ENCODE data around the gene CLBA1. TPM values are rescaled to one million over a fixed set of nuclear protein-coding genes. Genes with fewer than 3 reads are reported as not detected.

CLBA1 gene
- total RNA-seq, 1 donor = 12.3 TPM

DNA sequence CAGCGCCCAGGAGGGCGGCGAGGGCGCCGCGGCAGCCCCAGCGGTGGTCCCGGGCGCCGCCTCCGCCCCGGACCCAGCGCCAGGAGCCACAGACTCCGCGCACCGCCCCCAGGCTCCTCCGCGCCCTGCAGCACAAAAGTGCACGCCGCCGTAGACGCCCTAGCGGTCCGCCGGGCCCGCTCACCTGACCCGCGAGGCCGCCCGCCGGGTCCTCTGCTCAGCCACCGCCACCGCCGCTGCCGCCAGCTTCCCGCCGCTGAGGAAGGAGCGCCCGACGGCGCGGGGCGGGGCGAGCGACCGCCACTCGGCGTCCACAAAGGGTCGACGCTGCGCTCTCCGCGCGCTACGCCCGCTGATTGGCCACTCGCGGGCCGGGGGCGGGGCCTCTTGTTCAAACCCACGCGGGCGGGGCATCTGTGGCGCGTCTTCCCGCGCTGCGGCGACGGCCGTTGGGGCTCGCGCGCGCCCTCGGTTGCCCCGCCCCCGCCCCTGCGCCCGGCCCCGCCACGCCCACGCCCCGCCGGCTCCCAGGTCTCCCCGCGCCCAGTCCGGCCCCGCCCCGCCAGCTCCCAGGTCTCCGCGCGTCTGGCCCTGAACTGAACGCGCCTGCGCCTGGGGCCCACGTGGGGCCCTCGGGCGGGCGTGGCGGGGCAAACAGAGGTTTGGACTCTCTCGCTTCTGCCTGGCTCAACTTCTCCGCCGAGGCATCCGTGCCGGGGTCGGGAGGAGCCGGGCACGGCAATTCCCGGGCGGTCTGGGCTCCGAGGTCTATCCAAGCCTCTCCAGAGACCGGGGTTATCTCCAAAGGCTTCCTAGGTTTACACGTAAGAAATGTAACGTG lies 35.4 kb downstream of the CLBA1 start, which contains the start of gene CDCA4:
TSS of gene CDCA4 (minus strand) at position 269 of the 841 bp plus-strand sequence. CDS start 9,154 bp downstream, outside the sequence.
- H3K79me2 ChIP-seq (ENCODE audit: insufficient read depth, low read length) = peaks cover 59% of the 10 kb centered on the region
- H3K4me1 ChIP-seq (ENCODE audit: insufficient read depth, low read length) = peaks cover 58% of the 10 kb centered on the region
- H3K36me3 ChIP-seq (ENCODE audit: insufficient read depth, low read length) = no peaks in the 10 kb centered on the region
- peaks cover 4% of the 10 kb centered on the region for H4K20me1 ChIP-seq (ENCODE audit: insufficient read depth, low read length)
- DNase-seq (ENCODE audit: insufficient read length, low spot score, missing footprints) = peak; percentile 100
- TF ChIP-seq, protein P1, sequence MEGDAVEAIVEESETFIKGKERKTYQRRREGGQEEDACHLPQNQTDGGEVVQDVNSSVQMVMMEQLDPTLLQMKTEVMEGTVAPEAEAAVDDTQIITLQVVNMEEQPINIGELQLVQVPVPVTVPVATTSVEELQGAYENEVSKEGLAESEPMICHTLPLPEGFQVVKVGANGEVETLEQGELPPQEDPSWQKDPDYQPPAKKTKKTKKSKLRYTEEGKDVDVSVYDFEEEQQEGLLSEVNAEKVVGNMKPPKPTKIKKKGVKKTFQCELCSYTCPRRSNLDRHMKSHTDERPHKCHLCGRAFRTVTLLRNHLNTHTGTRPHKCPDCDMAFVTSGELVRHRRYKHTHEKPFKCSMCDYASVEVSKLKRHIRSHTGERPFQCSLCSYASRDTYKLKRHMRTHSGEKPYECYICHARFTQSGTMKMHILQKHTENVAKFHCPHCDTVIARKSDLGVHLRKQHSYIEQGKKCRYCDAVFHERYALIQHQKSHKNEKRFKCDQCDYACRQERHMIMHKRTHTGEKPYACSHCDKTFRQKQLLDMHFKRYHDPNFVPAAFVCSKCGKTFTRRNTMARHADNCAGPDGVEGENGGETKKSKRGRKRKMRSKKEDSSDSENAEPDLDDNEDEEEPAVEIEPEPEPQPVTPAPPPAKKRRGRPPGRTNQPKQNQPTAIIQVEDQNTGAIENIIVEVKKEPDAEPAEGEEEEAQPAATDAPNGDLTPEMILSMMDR (IDR thresholded peaks at IDR 0.05; ENCODE audit: extremely low read depth, low read depth, low read length) = no peak
- no peaks in the 10 kb centered on the region for H3K9me3 ChIP-seq (ENCODE audit: low read depth, low read length)
- peak within 1 kb of the TSS; percentile 88 for H3K27ac ChIP-seq (ENCODE audit: low read depth, low read length)
- peak within 1 kb of the TSS; percentile 83 for H3K4me3 ChIP-seq (ENCODE audit: insufficient read depth, low read length)
- H3K27me3 ChIP-seq (ENCODE audit: insufficient read depth, low read length) = no peaks in the 10 kb centered on the region
- H2AFZ ChIP-seq (ENCODE audit: low read length) = peak within 1 kb of the TSS; percentile 91
- peak within 1 kb of the TSS; percentile 93 for H3K4me2 ChIP-seq (ENCODE audit: insufficient read depth, low read length)

- Histone ChIP-seq H3K27ac (ENCODE audit: low read depth, low read length) (peak overlapping the region; percentile 88), H3K9me3 (ENCODE audit: low read depth, low read length) (no peaks in the 10 kb centered on the region), H3K4me1 (ENCODE audit: insufficient read depth, low read length) (peaks cover 63% of the 10 kb centered on the region), H3K36me3 (ENCODE audit: insufficient read depth, low read length) (no peaks in the 10 kb centered on the region), H3K79me2 (ENCODE audit: insufficient read depth, low read length) (peaks cover 52% of the 10 kb centered on the region), H3K4me3 (ENCODE audit: insufficient read depth, low read length) (peak overlapping the region; percentile 78), H3K4me2 (ENCODE audit: insufficient read depth, low read length) (peak overlapping the region; percentile 93), H4K20me1 (ENCODE audit: insufficient read depth, low read length) (peaks cover 4% of the 10 kb centered on the region), H3K27me3 (ENCODE audit: insufficient read depth, low read length) (no peaks in the 10 kb centered on the region), H2AFZ (ENCODE audit: low read length) (peak overlapping the region; percentile 51)
- peak; percentile 80 for DNase-seq (ENCODE audit: insufficient read length, low spot score, missing footprints)
- TF ChIP-seq, protein P1 (IDR thresholded peaks at IDR 0.05; ENCODE audit: extremely low read depth, low read depth, low read length) = no peak
These were observed 36.2 kb downstream of the CLBA1 start for GRCh38 chr14:105021656-105022275.

DNA sequence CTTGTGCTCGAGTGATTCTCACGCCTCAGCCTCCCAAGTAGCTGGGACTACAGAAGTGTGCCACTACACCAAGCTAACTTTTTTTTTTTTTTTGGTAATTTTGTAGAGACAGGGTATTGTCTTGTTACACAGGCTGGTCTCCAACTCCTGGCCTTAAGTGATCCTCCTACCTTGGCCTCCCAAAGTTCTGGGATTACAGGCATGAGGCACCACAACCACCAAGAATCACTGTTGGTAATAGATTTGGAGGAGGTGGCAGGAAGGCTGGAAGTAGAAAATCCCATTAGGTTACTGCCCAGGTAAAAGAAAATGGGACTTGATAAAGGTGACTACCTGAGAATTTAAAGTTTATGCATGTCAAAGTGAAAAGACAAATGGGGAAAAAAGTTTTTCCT lies 36.7 kb downstream of the CLBA1 start:
- TF ChIP-seq, protein P1 (IDR thresholded peaks at IDR 0.05; ENCODE audit: extremely low read depth, low read depth, low read length) = no peak
- peaks cover 4% of the 10 kb centered on the region for H4K20me1 ChIP-seq (ENCODE audit: insufficient read depth, low read length)
- H3K27ac ChIP-seq (ENCODE audit: low read depth, low read length) = peak overlapping the region; percentile 88
- peaks cover 46% of the 10 kb centered on the region for H3K79me2 ChIP-seq (ENCODE audit: insufficient read depth, low read length)
- H3K4me3 ChIP-seq (ENCODE audit: insufficient read depth, low read length) = peak overlapping the region; percentile 78
- H2AFZ ChIP-seq (ENCODE audit: low read length) = no peak overlapping the region
- H3K4me2 ChIP-seq (ENCODE audit: insufficient read depth, low read length) = peak overlapping the region; percentile 93
- no peak for DNase-seq (ENCODE audit: insufficient read length, low spot score, missing footprints)
- no peaks in the 10 kb centered on the region for H3K9me3 ChIP-seq (ENCODE audit: low read depth, low read length)
- H3K4me1 ChIP-seq (ENCODE audit: insufficient read depth, low read length) = peaks cover 67% of the 10 kb centered on the region
- H3K27me3 ChIP-seq (ENCODE audit: insufficient read depth, low read length) = no peaks in the 10 kb centered on the region
- H3K36me3 ChIP-seq (ENCODE audit: insufficient read depth, low read length) = no peaks in the 10 kb centered on the region

GRCh38 chr14:105023144-105023543 lies 37.6 kb downstream of the CLBA1 start:
- peak overlapping the region; percentile 25 for H3K4me2 ChIP-seq (ENCODE audit: insufficient read depth, low read length)
- no peak for DNase-seq (ENCODE audit: insufficient read length, low spot score, missing footprints)
- peak overlapping the region; percentile 88 for H3K27ac ChIP-seq (ENCODE audit: low read depth, low read length)

More at GRCh38 chr14:105023144-105023543, 37.6 kb downstream of the CLBA1 start:
- no peak overlapping the region for H2AFZ ChIP-seq (ENCODE audit: low read length)
- H3K9me3 ChIP-seq (ENCODE audit: low read depth, low read length) = no peaks in the 10 kb centered on the region
- peaks cover 76% of the 10 kb centered on the region for H3K4me1 ChIP-seq (ENCODE audit: insufficient read depth, low read length)
- H3K79me2 ChIP-seq (ENCODE audit: insufficient read depth, low read length) = peaks cover 38% of the 10 kb centered on the region
- H3K36me3 ChIP-seq (ENCODE audit: insufficient read depth, low read length) = no peaks in the 10 kb centered on the region
- peaks cover 4% of the 10 kb centered on the region for H4K20me1 ChIP-seq (ENCODE audit: insufficient read depth, low read length)
- no peaks in the 10 kb centered on the region for H3K27me3 ChIP-seq (ENCODE audit: insufficient read depth, low read length)
- TF ChIP-seq, protein P1 (IDR thresholded peaks at IDR 0.05; ENCODE audit: extremely low read depth, low read depth, low read length) = no peak
- no peak overlapping the region for H3K4me3 ChIP-seq (ENCODE audit: insufficient read depth, low read length)
